Mesenchymal stem cell (in vitro differentiated cells and primary cell): ENCODE measurements around the gene ZNF451.

Source experiments
- DNase-seq: peaks from one replicate; pipeline ENCODE4 v3.0.0-alpha.2; 2013
- H2AFZ ChIP-seq: one replicate; pipeline ENCODE4 v1.6.1; 2013; ENCODE audit warnings: low read depth, mild to moderate bottlenecking, control low read depth, inconsistent platforms, low read length, moderate library complexity
- H2AK5ac ChIP-seq: 2 replicates; pipeline ENCODE4 v1.6.1; 2013; ENCODE audit warnings: low read length, moderate library complexity, mild to moderate bottlenecking, inconsistent platforms; ENCODE audit not compliant: severe bottlenecking
- H2BK120ac ChIP-seq: one replicate; pipeline ENCODE4 v1.6.1; 2013; ENCODE audit warnings: low read depth, mild to moderate bottlenecking, inconsistent platforms, low read length, moderate library complexity
- H2BK12ac ChIP-seq, 2 experiments: one replicate each; pipeline ENCODE4 v1.6.1; 2013; ENCODE audit warnings: inconsistent platforms in 2 of 2, low read length in 2 of 2, mild to moderate bottlenecking in 2 of 2, moderate library complexity in 2 of 2, control low read depth in 1 of 2
- H2BK15ac ChIP-seq: one replicate; pipeline ENCODE4 v1.6.1; 2013; ENCODE audit warnings: mild to moderate bottlenecking, low read depth, inconsistent platforms; ENCODE audit not compliant: poor library complexity, severe bottlenecking
- H2BK5ac ChIP-seq: 2 replicates; pipeline ENCODE4 v1.6.1; 2013; ENCODE audit warnings: low read depth, mild to moderate bottlenecking, low read length, control low read depth, inconsistent platforms; ENCODE audit not compliant: poor library complexity, severe bottlenecking
- H3K14ac ChIP-seq, 2 experiments: one replicate each; pipeline ENCODE4 v1.6.1; 2013; ENCODE audit warnings: inconsistent platforms in 2 of 2, low read length in 2 of 2, control low read depth in 1 of 2, mild to moderate bottlenecking in 1 of 2, moderate library complexity in 1 of 2
- H3K18ac ChIP-seq, 2 experiments: one replicate each; pipeline ENCODE4 v1.6.1; 2013; ENCODE audit warnings: inconsistent platforms in 2 of 2, low read length in 2 of 2, control low read depth in 1 of 2, low read depth in 1 of 2, mild to moderate bottlenecking in 1 of 2
- H3K23ac ChIP-seq, 2 experiments: one replicate each; pipeline ENCODE4 v1.6.1; 2013; ENCODE audit warnings: inconsistent platforms in 2 of 2, low read length in 2 of 2, mild to moderate bottlenecking in 2 of 2, moderate library complexity in 2 of 2, control low read depth in 1 of 2
- H3K27ac ChIP-seq: 2 replicates; pipeline ENCODE4 v1.5.1; 2013; ENCODE audit warnings: mild to moderate bottlenecking, moderate library complexity, low read length, control low read depth, inconsistent platforms; ENCODE audit not compliant: poor library complexity, severe bottlenecking
- H3K27me3 ChIP-seq, 2 experiments: 2 replicates each; pipeline versions ENCODE4 v1.6.1 to v1.7.0; 2013; ENCODE audit warnings: low read length in 2 of 2, mild to moderate bottlenecking in 2 of 2, moderate library complexity in 2 of 2, control low read depth in 1 of 2, inconsistent platforms in 1 of 2; ENCODE audit not compliant: control insufficient read depth in 1 of 2, insufficient read depth in 1 of 2
- H3K36me3 ChIP-seq, 2 experiments: 2 replicates each; pipeline versions ENCODE4 v1.6.1 to v1.7.0; 2013; ENCODE audit warnings: low read length in 2 of 2, control low read depth in 1 of 2, inconsistent platforms in 1 of 2, low read depth in 1 of 2, mild to moderate bottlenecking in 1 of 2; ENCODE audit not compliant: insufficient read depth in 2 of 2, control insufficient read depth in 1 of 2
- H3K4ac ChIP-seq, 2 experiments: one replicate each; pipeline ENCODE4 v1.6.1; 2013; ENCODE audit warnings: inconsistent platforms in 2 of 2, low read length in 2 of 2, mild to moderate bottlenecking in 2 of 2, moderate library complexity in 2 of 2, control low read depth in 1 of 2, low read depth in 1 of 2
- H3K4me1 ChIP-seq: 2 replicates; pipeline ENCODE4 v1.6.1; 2013; ENCODE audit warnings: low read depth, low read length, control low read depth; ENCODE audit not compliant: control insufficient read depth, insufficient read depth
- H3K4me2 ChIP-seq: 2 replicates; pipeline ENCODE4 v1.6.1; 2013; ENCODE audit warnings: low read length, mild to moderate bottlenecking, inconsistent platforms; ENCODE audit not compliant: poor library complexity, severe bottlenecking
- H3K4me3 ChIP-seq, 2 experiments: 2 replicates each; pipeline versions ENCODE4 v1.5.1 to v1.7.0; 2013; ENCODE audit warnings: low read length in 2 of 2, mild to moderate bottlenecking in 2 of 2, control low read depth in 1 of 2, low read depth in 1 of 2; ENCODE audit not compliant: insufficient read depth in 1 of 2
- H3K79me1 ChIP-seq: replicated peaks from 2 replicates; pipeline ENCODE4 v1.6.1; 2013; ENCODE audit warnings: mild to moderate bottlenecking, control low read depth, low read length, inconsistent platforms; ENCODE audit not compliant: poor library complexity, severe bottlenecking
- H3K9ac ChIP-seq: 2 replicates; pipeline ENCODE4 v1.7.0; 2013; ENCODE audit warnings: mild to moderate bottlenecking, low read length, moderate library complexity
- H3K9me3 ChIP-seq: 2 replicates; pipeline ENCODE4 v1.7.0; 2013; ENCODE audit warnings: mild to moderate bottlenecking, low read length; ENCODE audit not compliant: control insufficient read depth
- H4K8ac ChIP-seq: one replicate; pipeline ENCODE4 v1.6.1; 2013; ENCODE audit warnings: inconsistent platforms, mild to moderate bottlenecking, low read length, moderate library complexity
- H4K91ac ChIP-seq: one replicate; pipeline ENCODE4 v1.6.1; 2013; ENCODE audit warnings: mild to moderate bottlenecking, low read length, inconsistent platforms
- WGBS: methylation state at CpG from one replicate; pipeline ENCODE4 v1.1.7; 2013; ENCODE audit warnings: mixed read lengths; 5-methylcytosine and 5-hydroxymethylcytosine counted together

Gene ZNF451

GRCh38 chr6:57072108-57072507 is 17.9 kb upstream of the ZNF451 start:
- Histone ChIP-seq H3K36me3 (peaks cover 3 to 46% of the 10 kb centered on the region in 2 experiments), H2AFZ (no peak overlapping the region)
- DNase-seq: no peak

GRCh38 chr6:57074383-57074782 is 15.6 kb upstream of the ZNF451 start:
- H2BK15ac ChIP-seq: no peak overlapping the region
- H4K8ac ChIP-seq: no peak overlapping the region
- H4K91ac ChIP-seq: no peak overlapping the region
- no peak overlapping the region for H3K9ac ChIP-seq
- peaks cover 5% of the 10 kb centered on the region for H3K79me1 ChIP-seq
- H2BK120ac ChIP-seq: no peak overlapping the region
- no peak overlapping the region for H3K4me2 ChIP-seq
- no peak overlapping the region for H3K18ac ChIP-seq
- H3K36me3 ChIP-seq: peaks cover 3 to 33% of the 10 kb centered on the region in 2 experiments
- no peak overlapping the region for H2BK5ac ChIP-seq
- no peak overlapping the region for H2AK5ac ChIP-seq
- H3K27me3 ChIP-seq: no peaks in the 10 kb centered on the region
- no peak overlapping the region for H3K4ac ChIP-seq
- no peak for DNase-seq
- peaks cover 5% of the 10 kb centered on the region for H3K9me3 ChIP-seq
- H3K23ac ChIP-seq: no peak overlapping the region
- H3K4me3 ChIP-seq: no peak overlapping the region
- no peak overlapping the region for H2BK12ac ChIP-seq
- 99% methylated on average over 8 of the region's 8 CpGs for WGBS
- H3K4me1 ChIP-seq: no peaks in the 10 kb centered on the region
- no peak overlapping the region for H2AFZ ChIP-seq
- H3K27ac ChIP-seq: no peak overlapping the region
- H3K14ac ChIP-seq: no peak overlapping the region

More at GRCh38 chr6:57072108-57072507, 17.9 kb upstream of the ZNF451 start:
- H3K23ac ChIP-seq: no peak overlapping the region
- H3K9me3 ChIP-seq: no peaks in the 10 kb centered on the region
- no peak overlapping the region for H2BK5ac ChIP-seq
- no peak overlapping the region for H2BK12ac ChIP-seq
- peaks cover 4% of the 10 kb centered on the region for H3K79me1 ChIP-seq
- no peak overlapping the region for H3K18ac ChIP-seq
- H3K9ac ChIP-seq: no peak overlapping the region
- no peak overlapping the region for H3K4me2 ChIP-seq
- no peak overlapping the region for H3K27ac ChIP-seq
- no peak overlapping the region for H4K91ac ChIP-seq
- no peak overlapping the region for H3K4me3 ChIP-seq
- no peaks in the 10 kb centered on the region for H3K4me1 ChIP-seq
- H2AK5ac ChIP-seq: no peak overlapping the region
- H3K14ac ChIP-seq: no peak overlapping the region
- no peak overlapping the region for H3K4ac ChIP-seq
- H3K27me3 ChIP-seq: no peaks in the 10 kb centered on the region
- no peak overlapping the region for H2BK120ac ChIP-seq
- no peak overlapping the region for H2BK15ac ChIP-seq
- WGBS: 85% methylated on average over 3 of the region's 3 CpGs
- no peak overlapping the region for H4K8ac ChIP-seq

GRCh38 chr6:57075092-57075491 is 14.9 kb upstream of the ZNF451 start:
- Histone ChIP-seq H3K36me3 (peaks cover 2 to 34% of the 10 kb centered on the region in 2 experiments), H3K79me1 (peaks cover 5% of the 10 kb centered on the region), H3K14ac (no peak overlapping the region), H3K18ac (no peak overlapping the region), H2AK5ac (no peak overlapping the region), H2BK120ac (no peak overlapping the region), H3K9ac (no peak overlapping the region), H2BK5ac (no peak overlapping the region), H4K91ac (no peak overlapping the region), H3K23ac (no peak overlapping the region), H3K4me1 (no peaks in the 10 kb centered on the region), H3K4ac (no peak overlapping the region), H4K8ac (no peak overlapping the region), H3K27me3 (no peaks in the 10 kb centered on the region), H3K27ac (no peak overlapping the region), H3K4me3 (no peak overlapping the region), H2AFZ (no peak overlapping the region), H3K9me3 (peaks cover 12% of the 10 kb centered on the region), H3K4me2 (no peak overlapping the region), H2BK15ac (no peak overlapping the region), H2BK12ac (no peak overlapping the region)
- no peak for DNase-seq

- H3K9me3 ChIP-seq: peaks cover 18% of the 10 kb centered on the region
- no peak overlapping the region for H3K4ac ChIP-seq
- H3K23ac ChIP-seq: no peak overlapping the region
- no peak overlapping the region for H3K27ac ChIP-seq
- no peak overlapping the region for H3K4me3 ChIP-seq
- H2BK15ac ChIP-seq: no peak overlapping the region
- no peak overlapping the region for H4K8ac ChIP-seq
- H3K18ac ChIP-seq: no peak overlapping the region
- no peak for DNase-seq
- no peaks in the 10 kb centered on the region for H3K27me3 ChIP-seq
- peaks cover 0 to 28% of the 10 kb centered on the region in 2 experiments for H3K36me3 ChIP-seq
- H3K4me1 ChIP-seq: no peaks in the 10 kb centered on the region
- H2BK5ac ChIP-seq: no peak overlapping the region
- H3K79me1 ChIP-seq: peaks cover 9% of the 10 kb centered on the region
- no peak overlapping the region for H4K91ac ChIP-seq
- no peak overlapping the region for H3K14ac ChIP-seq
- no peak overlapping the region for H2AK5ac ChIP-seq
- H2AFZ ChIP-seq: no peak overlapping the region
- WGBS: no CpG with 5 or more reads among the region's 1 CpG
- H2BK120ac ChIP-seq: no peak overlapping the region
- H2BK12ac ChIP-seq: no peak overlapping the region
- no peak overlapping the region for H3K4me2 ChIP-seq
- no peak overlapping the region for H3K9ac ChIP-seq
Observed at GRCh38 chr6:57078531-57079207, 11.3 kb upstream of the ZNF451 start.
